GM12891 (cell line): Measurements from ENCODE around the gene ENPEP.

Experiments
- PAX5 ChIP-seq: IDR thresholded peaks from 2 replicates; pipeline ENCODE4 v1.6.1; 2011; ENCODE audit warnings: low read length, moderate library complexity, mild to moderate bottlenecking; ENCODE audit not compliant: insufficient read depth, severe bottlenecking
- POLR2A ChIP-seq: IDR thresholded peaks from 2 replicates; pipeline ENCODE4 v1.6.1; 2011; ENCODE audit warnings: low read depth, low read length, control low read depth
- POLR2AphosphoS5 ChIP-seq: IDR thresholded peaks from 2 replicates; pipeline ENCODE4 v1.6.1; 2011; ENCODE audit warnings: low read depth, low read length, control low read depth
- POU2F2 ChIP-seq: IDR thresholded peaks from 2 replicates; pipeline ENCODE4 v1.6.1; 2011; ENCODE audit warnings: low read depth, mild to moderate bottlenecking, control low read depth, low read length, moderate library complexity
- SPI1 ChIP-seq: IDR thresholded peaks from 2 replicates; pipeline ENCODE4 v1.6.1; 2011; ENCODE audit warnings: low read depth, low read length, control low read depth
- TAF1 ChIP-seq: IDR thresholded peaks from 2 replicates; pipeline ENCODE4 v1.6.1; 2011; ENCODE audit warnings: low read depth, low read length, control low read depth

DNA sequence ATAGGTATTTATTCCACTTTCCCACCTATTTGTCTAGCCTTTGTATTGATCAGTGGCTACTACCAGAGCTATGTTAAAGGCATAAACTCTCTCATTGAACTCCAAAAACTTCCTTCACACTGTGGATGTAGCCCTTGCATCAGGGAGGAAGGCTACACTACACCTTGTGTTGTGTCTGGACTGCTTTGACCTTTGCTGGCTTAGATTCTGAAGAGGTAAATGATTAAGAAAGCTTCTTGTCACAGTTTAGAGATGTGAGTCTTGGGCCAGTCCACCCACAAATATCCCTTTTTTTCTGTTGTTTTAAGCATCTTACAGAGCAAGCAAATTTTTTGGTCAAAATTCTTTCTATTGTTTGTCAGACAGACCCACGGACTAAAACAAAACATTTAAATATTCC is 1.9 kb downstream of the ENPEP start:
- TF ChIP-seq TAF1 (no peak), POLR2A (no peak), POLR2AphosphoS5 (no peak), SPI1 (no peak), PAX5 (no peak), POU2F2 (no peak)
